K562 (cell line): ENCODE measurements around the gene GLG1. TPM values are rescaled to one million over a fixed set of nuclear protein-coding genes. Genes with fewer than 3 reads are reported as not detected.

Experiments used
- ATAC-seq: fragments of 200-7000 bp; cut with Tn5 transposase; 3 replicates; pipeline ENCODE4 v1.9.1; 2020; ENCODE audit warnings: moderate library complexity
- BruUV-seq: library from RNA; stranded (reverse); fragments of 400-500 nt; replicated peaks from 2 replicates; lab custom pipeline; 2021; lab: Mats Ljungman, UMichigan
- CTCF ChIA-PET: fragments of 300-600 bp; formaldehyde crosslinking; extraction: SDS; loops from one replicate; lab custom pipeline; 2021; ENCODE audit warnings: low intra/inter-chr PET ratio; lab: Yijun Ruan, JAX
- POLR2A ChIA-PET: fragments of 300-600, 350-650 bp; sonication (Branson Sonifier 250); formaldehyde crosslinking; extraction: SDS; loops from one replicate; lab custom pipeline; 2021; ENCODE audit warnings: antibody characterized with exemption, inconsistent platforms; lab: Yijun Ruan, JAX
- DNase-seq, 4 experiments: peaks; one replicate each; pipeline versions ENCODE4 v3.0.0 to v3.0.0-alpha.2; 2011 to 2018; ENCODE audit warnings: low spot score in 3 of 4, mixed read lengths in 3 of 4; ENCODE audit errors: extremely low read depth in 1 of 4
- FAIRE-seq: peaks from 2 replicates; lab custom pipeline; 2011; peaks lifted over from hg19 to GRCh38; lab: Jason Lieb, UNC
- H2AFZ ChIP-seq: 2 replicates; pipeline ENCODE4 v1.6.0; 2011; ENCODE audit warnings: low read depth, low read length, control low read depth, inconsistent platforms
- H3K27ac ChIP-seq: fragments of 200-600 bp; 3 replicates; pipeline ENCODE4 v1.8.0; 2011; ENCODE audit warnings: low read depth, mild to moderate bottlenecking, control low read depth, inconsistent platforms, low read length, moderate library complexity, mixed read lengths; ENCODE audit errors: extremely low read depth
- H3K27me3 ChIP-seq, 2 experiments: fragments of 300-600 bp in 1 of 2; 2 replicates in 1 of 2; 3 replicates in 1 of 2; pipeline versions ENCODE4 v1.6.0 to v1.8.0; 2011; ENCODE audit warnings: inconsistent platforms in 2 of 2, low read length in 2 of 2, mild to moderate bottlenecking in 1 of 2, mixed read lengths in 1 of 2, moderate library complexity in 1 of 2; ENCODE audit not compliant: control insufficient read depth in 2 of 2, insufficient read depth in 2 of 2
- H3K36me3 ChIP-seq: fragments of 300-600 bp; 3 replicates; pipeline ENCODE4 v1.8.0; 2011; ENCODE audit warnings: mild to moderate bottlenecking, low read length, inconsistent platforms; ENCODE audit not compliant: control insufficient read depth, insufficient read depth
- H3K4me1 ChIP-seq, 2 experiments: fragments of 200-600 bp in 1 of 2; replicated peaks in 1 of 2; 2 replicates in 1 of 2; 3 replicates in 1 of 2; pipeline versions ENCODE4 v1.5.1 to v1.8.0; 2011; ENCODE audit warnings: inconsistent platforms in 2 of 2, low read length in 2 of 2, mild to moderate bottlenecking in 1 of 2, mixed read lengths in 1 of 2, moderate library complexity in 1 of 2; ENCODE audit not compliant: control insufficient read depth in 2 of 2, insufficient read depth in 2 of 2
- H3K4me2 ChIP-seq: 2 replicates; pipeline ENCODE4 v1.6.1; 2011; ENCODE audit warnings: low read length, control low read depth, inconsistent platforms, mixed read lengths; ENCODE audit not compliant: insufficient read depth
- H3K4me3 ChIP-seq: fragments of 200-600 bp; sonication (generic), shearing (Covaris generic); 2 replicates; pipeline ENCODE4 v1.5.1; 2016; ENCODE audit warnings: control low read depth, inconsistent platforms
- H3K79me2 ChIP-seq: fragments of 200-600 bp; 3 replicates; pipeline ENCODE4 v1.8.0; 2011; ENCODE audit warnings: low read length, inconsistent platforms; ENCODE audit not compliant: control insufficient read depth, insufficient read depth
- H3K9ac ChIP-seq, 2 experiments: 2 replicates each; pipeline versions ENCODE4 v1.6.0 to v1.6.1; 2011; ENCODE audit warnings: low read depth in 2 of 2, low read length in 2 of 2, control low read depth in 1 of 2, inconsistent platforms in 1 of 2, mild to moderate bottlenecking in 1 of 2, mixed read lengths in 1 of 2; ENCODE audit not compliant: insufficient read depth in 1 of 2
- H3K9me1 ChIP-seq: one replicate; pipeline ENCODE4 v1.6.0; 2011; ENCODE audit warnings: inconsistent platforms, mild to moderate bottlenecking, low read length, moderate library complexity; ENCODE audit not compliant: control insufficient read depth, insufficient read depth
- H3K9me3 ChIP-seq: replicated peaks from 2 replicates; pipeline ENCODE4 v1.5.1; 2011; ENCODE audit warnings: low read depth, low read length, inconsistent platforms; ENCODE audit not compliant: control insufficient read depth, insufficient read depth
- H4K20me1 ChIP-seq: replicated peaks from 2 replicates; pipeline ENCODE4 v1.6.1; 2011; ENCODE audit warnings: low read length, inconsistent platforms, mixed read lengths; ENCODE audit not compliant: control insufficient read depth, insufficient read depth
- CTCF ChIP-seq, 3 experiments: IDR thresholded peaks in 2 of 3; conservative IDR thresholded peaks in 1 of 3; 2 replicates each; pipeline ENCODE4 v1.5.1; 2011 to 2012; ENCODE audit warnings: low read length in 3 of 3, mild to moderate bottlenecking in 3 of 3, control low read depth in 2 of 3, improper control_type of control experiment in 1 of 3, inconsistent platforms in 1 of 3, low read depth in 1 of 3, mixed read lengths in 1 of 3, moderate library complexity in 1 of 3; ENCODE audit not compliant: insufficient read depth in 2 of 3
- EGR1 ChIP-seq: fragments of 450-650 bp; conservative IDR thresholded peaks from 2 replicates; pipeline ENCODE4 v1.6.1; 2017; ENCODE audit warnings: mild to moderate bottlenecking
- RAD21 ChIP-seq, 2 experiments: fragments of 250-450 bp in 1 of 2; fragments of 450-650 bp in 1 of 2; sonication (Bioruptor Pico) in 1 of 2; formaldehyde crosslinking in 1 of 2; IDR thresholded peaks in 1 of 2; conservative IDR thresholded peaks in 1 of 2; 2 replicates each; pipeline versions ENCODE4 v1.4.0 to v1.8.0; 2020 to 2022; ENCODE audit warnings: mild to moderate bottlenecking in 2 of 2, moderate library complexity in 1 of 2
- WGBS: fragments of 100-300 bp; shearing (Covaris generic); methylation state at CpG from one replicate; pipeline ENCODE4 v1.1.6; 2016; ENCODE audit warnings: low coverage, mixed read lengths; ENCODE audit not compliant: insufficient coverage; ENCODE audit errors: missing lambda C conversion rate; 5-methylcytosine and 5-hydroxymethylcytosine counted together
- in situ Hi-C: fragments of 300-500 bp; cut with MboI; formaldehyde crosslinking; loops from 4 replicates; pipeline ENCODE4 v1.15.0; 2018; ENCODE audit warnings: inconsistent platforms, mixed read lengths
- intact Hi-C: fragments of 100-400 bp; cut with micrococcal nuclease; formaldehyde crosslinking; loops from 2 replicates; pipeline ENCODE4 v1.14.2; 2022
- polyA plus RNA-seq, 8 experiments: library from polyadenylated mRNA; depleted of rRNA in 4 of 8; stranded (reverse) in 5 of 8; unstranded in 3 of 8; fragments of >200 nt; fragmentation: Nextera tagmentation in 2 of 8; fragmentation: Illumina TruSeq in 1 of 8; extraction: Ambion mirVana in 2 of 8; extraction: Trizol in 1 of 8; gene quantifications; 2 replicates each; pipeline versions ENCODE4 v1.2.1 to v1.2.3, GENCODE V29; 2011 to 2014; ENCODE audit warnings: inconsistent platforms in 1 of 8, missing spikeins in 1 of 8
- total RNA-seq, 7 experiments: library from RNA; depleted of rRNA in 6 of 7; stranded (reverse); fragments of >200 nt in 6 of 7; fragmentation: Illumina TruSeq in 2 of 7; extraction: Trizol in 2 of 7; gene quantifications; 2 replicates each; pipeline versions ENCODE4 v1.2.1 to v1.2.3, GENCODE V29; 2011 to 2021; ENCODE audit warnings: low replicate concordance in 1 of 7

GLG1 gene
- total and polyA plus RNA-seq, 9 of the 15 experiments (the other 6 are each of a cell fraction or from before 2014, with no cell fraction given), result 6.2 to 36.0 (median 23.6) TPM

GRCh38 chr16:74650966-74651567 is 44.2 kb upstream of the GLG1 start:
- Histone ChIP-seq H2AFZ (no peak overlapping the region), H3K9ac (no peak overlapping the region), H3K4me2 (no peak overlapping the region), H3K4me3 (no peak overlapping the region), H3K9me3 (no peaks in the 10 kb centered on the region), H3K36me3 (peaks cover 94% of the 10 kb centered on the region), H3K4me1 (no peaks in the 10 kb centered on the region; a peak in 2 of 5 replicates), H3K27me3 (no peaks in the 10 kb centered on the region), H3K9me1 (no peaks in the 10 kb centered on the region), H4K20me1 (peaks cover 12% of the 10 kb centered on the region), H3K79me2 (peaks cover 69% of the 10 kb centered on the region), H3K27ac (no peak overlapping the region)
- POLR2A ChIA-PET, result interaction anchor here (0.6 to 2.3 kb wide), 6 partner anchors 9 to 211 kb away, joined by 3 to 16 read pairs (median 4); partner anchors contain the start of genes GLG1 and RFWD3
- TF ChIP-seq CTCF (IDR thresholded peaks at IDR 0.05 in 2 of 3, conservative IDR thresholded peaks at IDR 0.05 in 1 of 3; ENCODE audit: insufficient read depth in 2 of 3, low read depth in 1 of 3, low read length in 3 of 3) (peak; percentile 13 to 46 (median 41); a peak in 4 of 6 replicates), RAD21 (CRISPR knock-in tag; conservative IDR thresholded peaks at IDR 0.05 in 1 of 2, IDR thresholded peaks at IDR 0.05 in 1 of 2) (0 out of 4 replicates have a peak, but pooled peaks of 1 of the 2 experiments have one; percentile 18), EGR1 (no peak)
- intact Hi-C loops (no loop called here), in situ Hi-C loops (no loop called here)
- peak in 1 of 4 experiments; percentile 19 for DNase-seq
- FAIRE-seq, result no peak
- BruUV-seq, result no TSS peak
- ATAC-seq, result no peak; the same call in 2 of the 3 replicates
- CTCF ChIA-PET, result interaction anchor here (0.5 to 0.7 kb wide), 2 partner anchors 348 to 354 kb away, joined by 3 read pairs; no protein-coding TSS in a partner anchor
- 70% methylated on average over 6 of the region's 6 CpGs for WGBS
